ENCODE results near the gene ZCCHC3.

Gene ZCCHC3

DNA sequence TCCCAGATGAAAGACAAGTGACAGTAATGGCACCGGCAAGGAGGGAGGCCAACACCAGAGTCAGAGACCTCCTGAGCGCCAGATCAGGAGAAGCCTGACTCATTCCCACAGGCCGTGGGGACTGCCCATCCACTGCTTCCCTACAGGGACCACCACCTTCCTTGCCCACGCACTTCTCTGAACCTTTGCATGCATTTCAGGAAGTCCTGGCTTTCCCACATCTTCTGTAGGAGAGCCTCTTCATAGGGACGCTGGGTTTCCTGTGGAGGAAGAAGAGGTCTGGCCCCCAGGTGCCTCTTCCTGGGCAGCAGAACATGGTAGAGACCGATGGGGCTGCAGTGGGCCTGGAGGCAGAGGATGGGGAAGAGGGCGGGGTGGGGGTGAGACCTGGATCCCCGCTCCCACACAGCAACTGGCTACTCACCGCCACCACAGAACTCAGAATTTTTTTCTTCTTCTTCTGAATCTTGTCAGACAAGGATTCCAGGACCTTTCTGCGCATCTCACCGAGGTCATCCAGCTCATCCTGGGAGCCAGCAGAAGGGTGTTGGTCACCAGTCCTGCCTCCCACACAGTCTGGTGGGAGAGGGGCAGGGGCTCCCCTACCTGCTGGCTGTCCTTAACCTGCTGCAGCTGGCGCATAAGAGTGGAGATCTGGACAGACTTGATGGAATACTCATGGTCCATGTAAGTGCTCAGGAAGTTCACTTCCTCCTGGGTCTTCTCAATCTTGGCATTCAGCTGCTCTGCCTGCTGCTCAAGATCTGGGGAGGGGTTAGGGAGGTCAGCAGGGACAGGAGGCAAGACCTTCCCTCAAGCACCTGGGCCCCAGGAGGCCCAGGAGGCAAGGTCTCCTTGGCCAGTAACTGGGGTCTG lies 20.5 kb upstream of the ZCCHC3 start:
- no peak for DNase-seq (ENCODE audit: extremely low spot score)
- TF ChIP-seq BHLHE40 (IDR thresholded peaks at IDR 0.05; ENCODE audit: borderline replicate concordance) (no peak), TARDBP (IDR thresholded peaks at IDR 0.05) (no peak), SP1 (IDR thresholded peaks at IDR 0.05) (no peak), ZNF384 (IDR thresholded peaks at IDR 0.05) (no peak), FOXM1 (IDR thresholded peaks at IDR 0.05; ENCODE audit: borderline replicate concordance) (no peak), L3MBTL2 (conservative IDR thresholded peaks at IDR 0.05) (no peak), LEF1 (IDR thresholded peaks at IDR 0.05; ENCODE audit: borderline replicate concordance) (no peak), NFRKB (IDR thresholded peaks at IDR 0.05) (no peak), CTBP1 (IDR thresholded peaks at IDR 0.05; ENCODE audit: borderline replicate concordance) (no peak), ELF4 (IDR thresholded peaks at IDR 0.05) (no peak), HDGF (IDR thresholded peaks at IDR 0.05; ENCODE audit: borderline replicate concordance) (no peak), FOXA1 (IDR thresholded peaks at IDR 0.05) (no peak), FOXK2 (IDR thresholded peaks at IDR 0.05) (no peak), SUZ12 (IDR thresholded peaks at IDR 0.05) (no peak), ARNT (IDR thresholded peaks at IDR 0.05) (no peak)
- TF ChIP-seq, protein P1, sequence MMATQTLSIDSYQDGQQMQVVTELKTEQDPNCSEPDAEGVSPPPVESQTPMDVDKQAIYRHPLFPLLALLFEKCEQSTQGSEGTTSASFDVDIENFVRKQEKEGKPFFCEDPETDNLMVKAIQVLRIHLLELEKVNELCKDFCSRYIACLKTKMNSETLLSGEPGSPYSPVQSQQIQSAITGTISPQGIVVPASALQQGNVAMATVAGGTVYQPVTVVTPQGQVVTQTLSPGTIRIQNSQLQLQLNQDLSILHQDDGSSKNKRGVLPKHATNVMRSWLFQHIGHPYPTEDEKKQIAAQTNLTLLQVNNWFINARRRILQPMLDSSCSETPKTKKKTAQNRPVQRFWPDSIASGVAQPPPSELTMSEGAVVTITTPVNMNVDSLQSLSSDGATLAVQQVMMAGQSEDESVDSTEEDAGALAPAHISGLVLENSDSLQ (IDR thresholded peaks at IDR 0.05): no peak
- POLR2A ChIA-PET: no interaction called here
- CTCF ChIA-PET: no interaction called here

DNA sequence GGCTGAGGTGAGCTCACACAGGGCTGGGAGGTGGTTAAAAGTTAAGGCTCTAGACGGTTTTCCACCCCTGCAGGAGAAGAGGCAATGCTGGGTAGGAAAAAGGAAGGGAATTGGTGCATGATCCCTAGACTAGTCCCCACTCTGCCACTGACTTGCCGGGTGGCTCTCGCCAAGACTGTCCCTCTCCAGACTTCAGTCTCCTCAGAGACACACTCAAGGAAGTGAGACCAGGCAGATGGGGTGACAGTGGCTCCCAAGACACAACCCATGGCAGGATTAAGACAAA lies 19.9 kb upstream of the ZCCHC3 start:
- POLR2A ChIA-PET: interaction anchor here (1.0 kb wide), 1 partner anchor 55 kb away, joined by 3 read pairs; no protein-coding TSS in a partner anchor
- DNase-seq (ENCODE audit: extremely low spot score): no peak
- CTCF ChIA-PET: no interaction called here
- TF ChIP-seq HDGF (IDR thresholded peaks at IDR 0.05; ENCODE audit: borderline replicate concordance) (no peak), L3MBTL2 (conservative IDR thresholded peaks at IDR 0.05) (no peak), TARDBP (IDR thresholded peaks at IDR 0.05) (no peak), FOXM1 (IDR thresholded peaks at IDR 0.05; ENCODE audit: borderline replicate concordance) (no peak), BHLHE40 (IDR thresholded peaks at IDR 0.05; ENCODE audit: borderline replicate concordance) (no peak), FOXK2 (IDR thresholded peaks at IDR 0.05) (no peak), SP1 (IDR thresholded peaks at IDR 0.05) (no peak), CTBP1 (IDR thresholded peaks at IDR 0.05; ENCODE audit: borderline replicate concordance) (no peak), ARNT (IDR thresholded peaks at IDR 0.05) (no peak), FOXA1 (IDR thresholded peaks at IDR 0.05) (no peak), LEF1 (IDR thresholded peaks at IDR 0.05; ENCODE audit: borderline replicate concordance) (no peak), SUZ12 (IDR thresholded peaks at IDR 0.05) (no peak), NFRKB (IDR thresholded peaks at IDR 0.05) (no peak), ELF4 (IDR thresholded peaks at IDR 0.05) (no peak), ZNF384 (IDR thresholded peaks at IDR 0.05) (no peak)
- TF ChIP-seq, protein P1 (IDR thresholded peaks at IDR 0.05): no peak

DNA sequence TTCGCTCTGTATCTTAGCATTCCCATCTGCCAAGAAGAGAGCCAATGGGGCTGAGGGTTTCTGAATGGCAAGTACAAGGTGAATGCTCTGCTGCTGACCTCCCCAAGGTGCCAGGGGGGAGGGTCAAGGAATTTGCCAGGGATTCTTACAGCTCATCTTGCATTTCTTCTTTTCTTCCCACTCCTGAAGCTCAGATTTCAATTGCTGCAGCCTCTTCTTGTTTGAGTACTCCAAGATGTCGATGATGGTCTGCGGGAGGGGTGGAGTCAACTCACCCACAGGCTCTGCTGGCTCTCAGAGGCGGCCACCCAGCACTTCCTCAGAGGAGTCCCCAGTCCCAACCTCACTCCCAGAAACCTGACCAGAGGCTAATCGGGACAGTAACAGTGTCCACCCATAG lies 19.2 kb upstream of the ZCCHC3 start:
- ChIA-PET POLR2A (interaction anchor here (1.0 kb wide), 1 partner anchor 55 kb away, joined by 3 read pairs; no protein-coding TSS in a partner anchor), CTCF (no interaction called here)
- no peak for TF ChIP-seq CTBP1 (IDR thresholded peaks at IDR 0.05; ENCODE audit: borderline replicate concordance)
- TF ChIP-seq FOXM1 (IDR thresholded peaks at IDR 0.05; ENCODE audit: borderline replicate concordance): no peak
- no peak for TF ChIP-seq ARNT (IDR thresholded peaks at IDR 0.05)
- no peak for TF ChIP-seq FOXA1 (IDR thresholded peaks at IDR 0.05)
- no peak for TF ChIP-seq L3MBTL2 (conservative IDR thresholded peaks at IDR 0.05)
- TF ChIP-seq SUZ12 (IDR thresholded peaks at IDR 0.05): no peak
- no peak for TF ChIP-seq LEF1 (IDR thresholded peaks at IDR 0.05; ENCODE audit: borderline replicate concordance)
- no peak for TF ChIP-seq HDGF (IDR thresholded peaks at IDR 0.05; ENCODE audit: borderline replicate concordance)
- TF ChIP-seq, protein P1 (IDR thresholded peaks at IDR 0.05): no peak
- no peak for TF ChIP-seq ELF4 (IDR thresholded peaks at IDR 0.05)
- no peak for TF ChIP-seq NFRKB (IDR thresholded peaks at IDR 0.05)
- no peak for DNase-seq (ENCODE audit: extremely low spot score)

DNA sequence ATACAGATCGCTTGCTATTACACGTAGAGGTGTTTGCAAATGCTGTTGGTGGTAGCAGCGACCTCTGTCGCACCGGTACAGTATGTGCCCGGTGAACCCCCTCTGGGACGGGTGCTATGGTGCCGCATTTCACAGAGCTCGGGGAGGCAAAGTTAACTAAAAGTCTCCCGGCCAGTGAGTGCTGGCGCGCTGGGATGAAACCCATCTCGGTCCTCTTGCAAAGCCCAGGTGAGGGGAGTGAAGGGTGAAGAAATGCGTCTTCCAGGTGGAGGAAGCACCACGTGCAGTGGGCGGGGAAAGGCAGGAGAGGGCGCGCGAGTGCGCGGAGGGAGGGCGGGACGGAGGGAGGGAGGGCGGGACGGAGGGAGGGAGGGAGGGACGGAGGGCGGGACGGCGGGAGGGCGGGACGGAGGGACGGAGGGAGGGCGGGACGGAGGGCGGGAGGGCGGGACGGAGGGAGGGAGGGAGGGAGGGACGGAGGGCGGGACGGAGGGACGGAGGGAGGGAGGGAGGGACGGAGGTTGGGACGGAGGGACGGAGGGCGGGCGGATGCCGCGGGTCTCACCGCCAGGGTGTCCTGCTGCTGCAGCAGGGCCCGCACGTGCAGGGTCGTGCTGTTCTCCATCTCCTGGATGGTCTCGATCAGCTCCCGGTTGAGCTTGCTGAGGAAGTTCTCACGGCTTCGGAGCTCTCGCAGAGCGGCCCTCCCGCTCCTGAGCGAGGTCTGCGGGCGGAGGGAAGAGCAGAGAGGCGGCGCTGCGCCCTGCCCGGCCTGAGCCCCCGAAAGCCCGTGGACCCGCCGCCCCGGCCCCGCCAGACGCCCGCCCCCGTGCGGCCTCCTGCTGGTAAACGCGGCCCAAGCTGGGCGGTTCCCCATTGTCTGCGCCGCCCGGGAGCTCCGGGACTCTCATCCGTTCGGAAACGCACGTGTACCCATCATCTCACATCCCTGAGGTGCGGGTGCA lies 18.5 kb upstream of the ZCCHC3 start:
- no peak for DNase-seq (ENCODE audit: extremely low spot score)
- ChIA-PET POLR2A (interaction anchor here (1.0 kb wide), 1 partner anchor 54 kb away, joined by 3 read pairs; no protein-coding TSS in a partner anchor), CTCF (no interaction called here)
- TF ChIP-seq HDGF (IDR thresholded peaks at IDR 0.05; ENCODE audit: borderline replicate concordance): no peak
- TF ChIP-seq ELF4 (IDR thresholded peaks at IDR 0.05): no peak
- no peak for TF ChIP-seq NFRKB (IDR thresholded peaks at IDR 0.05)
- no peak for TF ChIP-seq BHLHE40 (IDR thresholded peaks at IDR 0.05; ENCODE audit: borderline replicate concordance)
- no peak for TF ChIP-seq FOXM1 (IDR thresholded peaks at IDR 0.05; ENCODE audit: borderline replicate concordance)
- TF ChIP-seq, protein P1 (IDR thresholded peaks at IDR 0.05): no peak
- TF ChIP-seq TARDBP (IDR thresholded peaks at IDR 0.05): no peak
- no peak for TF ChIP-seq ARNT (IDR thresholded peaks at IDR 0.05)

All from HEK293T (cell line).